ENCODE results near the gene RAET1L.
"Not testable (repeated sequence)": the region's sequence is repeated elsewhere in the genome, so short reads cannot be mapped to it uniquely, and the experiment has no call there.

RAET1L gene

GRCh38 chr6:150044621-150045145, 19.4 kb upstream of the RAET1L start:
- DNase-seq (ENCODE audit: low read depth), result no peak

- DNase-seq (ENCODE audit: low read depth), result no peak
Observed at GRCh38 chr6:150043501-150044412, 18.4 kb upstream of the RAET1L start.

GRCh38 chr6:150043096-150043495, 17.8 kb upstream of the RAET1L start:
- no peak for DNase-seq (ENCODE audit: low read depth)

- no peak for DNase-seq (ENCODE audit: low read depth)
Observed at GRCh38 chr6:150038202-150039062, 13.1 kb upstream of the RAET1L start.

GRCh38 chr6:150037526-150038201, 12.3 kb upstream of the RAET1L start:
- no peak for DNase-seq (ENCODE audit: low read depth)

GRCh38 chr6:150036081-150036480, 10.7 kb upstream of the RAET1L start:
- no peak for DNase-seq (ENCODE audit: low read depth)

- DNase-seq (ENCODE audit: low read depth), result no peak
Observed at GRCh38 chr6:150033207-150033771, 8.0 kb upstream of the RAET1L start.

GRCh38 chr6:150032598-150032997, 7.3 kb upstream of the RAET1L start:
- DNase-seq (ENCODE audit: low read depth), result no peak

- no peak for DNase-seq (ENCODE audit: low read depth)
Observed at GRCh38 chr6:150030611-150031010, 5.3 kb upstream of the RAET1L start.

- DNase-seq (ENCODE audit: low read depth), result no peak
Observed at GRCh38 chr6:150029749-150030148, 4.4 kb upstream of the RAET1L start.

- DNase-seq (ENCODE audit: low read depth), result no peak
Observed at GRCh38 chr6:150029276-150029675, 3.9 kb upstream of the RAET1L start.

GRCh38 chr6:150028799-150029198, 3.5 kb upstream of the RAET1L start:
- no peak for DNase-seq (ENCODE audit: low read depth)

- DNase-seq (ENCODE audit: low read depth), result no peak
Observed at GRCh38 chr6:150027806-150028565, 2.7 kb upstream of the RAET1L start.

GRCh38 chr6:150026976-150027805, 1.9 kb upstream of the RAET1L start:
- no peak for DNase-seq (ENCODE audit: low read depth)

- no peak for DNase-seq (ENCODE audit: low read depth)
Observed at GRCh38 chr6:150024646-150025155, 631 bp downstream of the RAET1L start.

GRCh38 chr6:150024021-150024420, 1.3 kb downstream of the RAET1L start:
- not testable (repeated sequence) for DNase-seq (ENCODE audit: low read depth)

- not testable (repeated sequence) for DNase-seq (ENCODE audit: low read depth)
Observed at GRCh38 chr6:150021870-150022269, 3.5 kb downstream of the RAET1L start.

- no peak for DNase-seq (ENCODE audit: low read depth)
Observed at GRCh38 chr6:150018846-150019580, 6.3 kb downstream of the RAET1L start.

- not testable (repeated sequence) for DNase-seq (ENCODE audit: low read depth)
Observed at GRCh38 chr6:150017186-150017521, 8.2 kb downstream of the RAET1L start.

Measured in activated T-cell treated with anti-CD3 and anti-CD28 coated beads for 48 hours (primary cell).